ENCODE measurements around the gene DYRK1B.
A peak's percentile ranks its signal among the peaks of the same experiment; 100 is the strongest.
"Not testable (repeated sequence)": the region's sequence is repeated elsewhere in the genome, so short reads cannot be mapped to it uniquely, and the experiment has no call there.

DYRK1B gene

GRCh38 chr19:39809368-39809767 is 24.6 kb downstream of the DYRK1B start:
- DNase-seq (ENCODE audit: low spot score) = no peak

DNA sequence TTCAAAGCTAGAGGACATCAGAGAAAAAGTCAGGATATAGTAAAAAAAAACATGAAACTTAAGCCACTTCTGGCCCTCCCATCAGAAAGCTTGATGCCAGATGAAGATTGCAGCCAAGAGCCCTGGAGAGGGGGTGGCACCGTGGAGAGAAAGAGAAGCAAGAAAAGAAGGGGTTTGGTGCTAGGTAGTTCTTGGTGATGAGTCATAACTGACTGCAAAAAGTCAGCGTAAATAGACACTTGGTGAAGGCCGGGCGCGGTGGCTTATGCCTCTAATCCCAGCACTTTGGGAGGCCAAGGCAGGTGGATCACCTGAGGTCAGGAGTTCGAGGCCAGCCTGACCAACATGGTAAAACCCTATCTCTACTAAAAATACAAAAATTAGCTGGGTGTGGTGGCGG is 25.3 kb downstream of the DYRK1B start:
- DNase-seq (ENCODE audit: low spot score) = not testable (repeated sequence)

- DNase-seq (ENCODE audit: low spot score) = no peak
Measured at GRCh38 chr19:39807846-39808364, 26.1 kb downstream of the DYRK1B start.

GRCh38 chr19:39805104-39805503 is 28.9 kb downstream of the DYRK1B start:
- no peak for DNase-seq (ENCODE audit: low spot score)

GRCh38 chr19:39802958-39803357 is 31.0 kb downstream of the DYRK1B start:
- DNase-seq (ENCODE audit: low spot score) = no peak

GRCh38 chr19:39797083-39797482 is 36.9 kb downstream of the DYRK1B start:
- no peak for DNase-seq (ENCODE audit: low spot score)

- DNase-seq (ENCODE audit: low spot score) = no peak
Measured at GRCh38 chr19:39796000-39796498, 37.9 kb downstream of the DYRK1B start.

GRCh38 chr19:39795001-39795400 is 39.0 kb downstream of the DYRK1B start:
- no peak for DNase-seq (ENCODE audit: low spot score)

DNA sequence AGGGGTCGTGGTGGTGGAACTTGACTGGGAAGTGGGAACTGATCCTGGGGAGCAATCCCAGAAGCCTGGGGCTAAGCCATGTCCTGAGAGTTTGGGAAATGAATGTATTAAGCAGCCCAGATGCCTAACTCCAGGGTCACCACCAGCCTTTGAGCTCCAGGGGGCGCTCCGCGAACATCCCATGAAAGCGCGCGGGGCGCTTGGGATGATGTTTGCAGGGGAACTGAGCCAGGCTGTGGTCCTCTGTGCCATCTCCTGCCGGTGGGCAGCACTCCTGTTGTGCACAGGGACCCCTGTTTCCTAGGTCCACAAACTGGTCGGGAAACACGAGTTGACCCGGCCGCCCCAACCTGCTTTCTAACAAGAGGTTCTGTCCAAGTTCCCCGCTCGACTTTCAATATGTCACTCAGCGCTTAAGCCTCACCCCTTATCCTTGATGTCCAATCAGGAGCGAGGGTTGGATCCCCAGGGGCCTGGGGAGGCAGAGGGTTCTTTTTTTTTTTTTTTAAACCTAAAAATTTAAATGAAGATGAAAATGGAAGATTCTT is 40.9 kb downstream of the DYRK1B start:
- peak; percentile 65 for DNase-seq (ENCODE audit: low spot score)

GRCh38 chr19:39788244-39788643 is 45.7 kb downstream of the DYRK1B start:
- no peak for DNase-seq (ENCODE audit: low spot score)

GRCh38 chr19:39780894-39781293 is 53.1 kb downstream of the DYRK1B start:
- DNase-seq (ENCODE audit: low spot score) = no peak

DNA sequence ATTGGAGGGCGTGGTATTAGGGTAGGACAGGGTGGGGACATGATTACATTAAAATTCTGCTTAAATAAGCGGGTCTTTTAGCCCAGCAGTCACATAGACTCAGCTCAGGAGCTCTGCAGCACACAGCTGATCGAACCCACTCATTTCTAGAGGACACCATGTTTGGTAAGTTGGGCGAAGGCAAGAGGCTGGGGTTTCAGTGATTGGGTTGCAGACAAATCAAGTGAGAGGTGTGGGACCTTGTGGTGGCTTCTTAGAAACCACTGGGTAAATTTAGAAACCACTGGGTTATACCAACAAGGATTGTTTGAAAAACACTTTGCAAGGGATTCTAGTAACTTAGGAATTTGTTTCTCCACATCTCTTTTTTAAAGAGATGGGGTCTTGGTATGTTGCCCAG is 55.2 kb downstream of the DYRK1B start, which contains the start of gene LEUTX:
TSS of gene LEUTX (plus strand) at position 92 of the 400 bp plus-strand sequence. CDS start at position 159, 67 bp downstream.
- no peak for DNase-seq (ENCODE audit: low spot score)
